NCI-H2171 treated with DMSO at 0.1 percent for 48 hours (cell line): ENCODE data around the gene KCNIP1.

Experiments used
- DNase-seq: peaks from one replicate; lab custom pipeline; 2025; lab: John Stamatoyannopoulos, UW

Gene KCNIP1

DNA sequence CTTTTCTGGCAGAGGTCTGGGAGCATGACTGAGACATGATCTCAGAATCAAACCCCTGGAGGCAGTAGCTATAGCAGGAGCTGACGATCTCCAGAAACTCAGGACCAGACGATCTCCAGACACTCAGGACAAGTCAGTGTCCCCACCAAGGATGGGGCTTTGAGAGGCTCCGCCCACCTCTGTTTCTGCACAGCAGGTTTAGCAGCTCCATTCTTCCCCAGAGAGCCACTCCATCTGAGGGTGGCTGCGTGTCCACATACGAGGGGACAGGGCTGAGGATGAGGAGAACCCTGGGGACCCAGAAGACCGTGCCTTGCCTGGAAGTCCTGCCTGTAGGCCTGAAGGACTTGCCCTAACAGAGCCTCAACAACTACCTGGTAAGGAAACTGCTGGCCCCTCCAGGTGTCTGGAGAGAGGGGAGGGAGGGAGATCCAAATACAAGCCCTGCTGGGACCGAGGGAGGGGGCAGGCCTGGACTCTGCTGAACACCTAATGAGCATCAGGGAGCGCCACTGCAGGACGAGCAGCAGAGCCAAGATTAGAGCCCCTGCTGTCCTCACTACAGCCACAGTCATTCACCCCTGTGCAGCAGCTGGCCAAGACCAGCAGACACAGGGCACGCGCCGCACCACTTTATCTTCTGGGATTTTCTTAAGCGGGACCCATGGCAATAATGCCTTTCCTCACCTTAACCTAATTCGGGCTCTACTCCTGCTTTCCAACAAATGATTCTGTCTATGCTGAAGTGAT is 279.9 kb downstream of the KCNIP1 start, which contains the start of gene GABRP:
Gene GABRP, plus strand, starts transcription at position 228 of the 750 bp plus-strand sequence. CDS start 4,891 bp downstream, outside the sequence.
- DNase-seq = no peak

DNA sequence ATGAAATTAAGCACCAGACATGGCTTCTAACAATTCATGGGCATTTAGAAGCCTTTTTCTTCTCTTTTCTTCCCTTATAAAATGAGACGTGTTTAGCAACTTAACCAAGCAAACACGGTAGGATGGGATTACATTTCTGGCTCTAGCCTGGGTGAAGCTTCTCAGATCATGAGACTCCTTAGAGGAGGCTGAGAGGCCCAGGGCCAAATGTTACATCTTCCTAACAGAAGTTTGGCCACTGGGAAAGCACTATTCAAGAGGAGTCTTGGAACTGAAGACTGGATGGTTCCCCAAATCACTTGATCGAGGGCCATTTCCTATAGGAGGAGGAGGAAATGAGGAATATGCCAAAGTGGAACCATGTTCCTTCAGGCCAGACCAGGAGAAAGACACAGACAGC is 281.6 kb downstream of the KCNIP1 start:
- DNase-seq = no peak
